Motor neuron (in vitro differentiated cells): Measurements from ENCODE around the gene HEATR5B. TPM values are rescaled to one million over a fixed set of nuclear protein-coding genes. Genes with fewer than 3 reads are reported as not detected.
"Not testable (repeated sequence)": the region's sequence is repeated elsewhere in the genome, so short reads cannot be mapped to it uniquely, and the experiment has no call there.

Experiments
- ATAC-seq, 8 experiments: fragments of 200-7000 bp; cut with Tn5 transposase; replicated peaks in 6 of 8; 2 replicates each; pipeline ENCODE4 v1.8.0; 2021; ENCODE audit warnings: mild to moderate bottlenecking in 8 of 8, moderate library complexity in 8 of 8
- H3K27ac ChIP-seq, 2 donors: fragments of 250-450 bp; sonication (Bioruptor Pico); 2 replicates each; pipeline ENCODE4 v1.9.0; 2021; ENCODE audit warnings: antibody characterized with exemption in 2 of 2, mild to moderate bottlenecking in 2 of 2, moderate library complexity in 1 of 2
- H3K4me1 ChIP-seq, 2 donors: fragments of 250-450 bp; sonication (Bioruptor Pico); replicated peaks in 1 of 2; 2 replicates each; pipeline ENCODE4 v1.6.1; 2021; ENCODE audit warnings: antibody characterized with exemption in 2 of 2, mild to moderate bottlenecking in 2 of 2, moderate library complexity in 1 of 2
- H3K4me3 ChIP-seq, 5 donors: fragments of 250-450 bp; sonication (Bioruptor Pico); 2 replicates each; pipeline ENCODE4 v1.9.0; 2021; ENCODE audit warnings: antibody characterized with exemption in 5 of 5, mild to moderate bottlenecking in 5 of 5, moderate library complexity in 4 of 5
- WGBS, 10 experiments: fragments of 450-650 bp; shearing (Covaris generic); methylation state at CpG; one replicate each; pipeline ENCODE4 v1.0.0; 2022; 5-methylcytosine and 5-hydroxymethylcytosine counted together
- in situ Hi-C, 9 experiments: fragments of 400-800 bp; cut with MboI; loops; one replicate each; pipeline ENCODE4 v1.15.0; 2021; ENCODE audit warnings: low sequenced_read_pairs in 9 of 9, low pct_unique_long_range_greater_than_20kb in 2 of 9; ENCODE audit not compliant: unreplicated experiment in 9 of 9
- total RNA-seq, 8 experiments: library from RNA; unstranded; fragments of 300-600 nt; gene quantifications; 2 replicates each; pipeline versions ENCODE4 v1.2.3 to v1.2.4, GENCODE V29; 2022

Gene HEATR5B
- total RNA-seq, 8 experiments from 2014 or later: 15.6 to 34.6 (median 25.3) TPM

DNA sequence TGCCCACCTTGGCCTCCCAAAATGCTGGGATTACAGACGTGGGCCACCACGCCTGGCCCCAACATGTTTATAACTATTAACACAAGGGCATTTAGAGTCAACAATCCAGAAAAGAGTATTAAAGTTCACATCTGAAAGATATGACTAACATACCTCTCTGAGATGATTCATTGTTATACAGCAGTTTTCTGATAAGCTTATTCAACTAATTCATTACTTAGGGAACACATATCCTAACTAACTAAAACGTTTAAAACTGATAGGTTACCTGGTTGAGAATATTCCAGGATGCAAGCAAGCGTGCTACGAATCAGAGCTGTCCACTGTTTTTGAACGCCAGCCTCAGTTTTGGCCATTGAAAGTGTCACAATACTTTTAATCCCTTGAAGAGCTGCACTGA lies 83.9 kb downstream of the HEATR5B start:
- Histone ChIP-seq H3K4me1 (no peaks in the 10 kb centered on the region), H3K4me3 (no peak overlapping the region), H3K27ac (no peak overlapping the region)
- 80 to 100% (median 90%) methylated on average over 1 to 5 of the region's 6 CpGs; no CpG with 5 or more reads in 3 of the 10 experiments for WGBS, 10 experiments
- no peak for ATAC-seq
- in situ Hi-C loops: no loop called here

DNA sequence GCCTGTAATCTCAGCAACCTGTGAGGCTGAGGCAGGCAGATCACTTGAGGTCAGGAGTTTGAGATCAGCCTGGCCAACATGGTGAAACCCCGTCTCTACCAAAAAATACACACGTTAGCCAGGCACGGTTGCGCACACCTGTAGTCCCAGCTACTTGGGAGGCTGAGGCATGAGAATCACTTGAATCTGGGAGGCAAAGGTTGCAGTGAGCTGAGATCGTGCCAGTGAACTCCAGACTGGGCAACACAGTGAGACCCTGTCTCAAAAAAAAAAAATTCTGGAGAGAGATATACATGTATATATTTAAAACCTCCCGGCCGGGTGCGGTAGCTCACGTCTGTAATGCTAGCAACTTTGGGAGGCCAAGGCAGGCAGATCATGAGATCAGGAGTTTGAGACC lies 84.8 kb downstream of the HEATR5B start:
- H3K27ac ChIP-seq, H3K4me1 ChIP-seq, H3K4me3 ChIP-seq, ATAC-seq, in situ Hi-C loops: not testable (repeated sequence)
- WGBS, 10 experiments: 80 to 100% (median 100%) methylated on average over 1 to 7 of the region's 9 CpGs; no CpG with 5 or more reads in 3 of the 10 experiments

DNA sequence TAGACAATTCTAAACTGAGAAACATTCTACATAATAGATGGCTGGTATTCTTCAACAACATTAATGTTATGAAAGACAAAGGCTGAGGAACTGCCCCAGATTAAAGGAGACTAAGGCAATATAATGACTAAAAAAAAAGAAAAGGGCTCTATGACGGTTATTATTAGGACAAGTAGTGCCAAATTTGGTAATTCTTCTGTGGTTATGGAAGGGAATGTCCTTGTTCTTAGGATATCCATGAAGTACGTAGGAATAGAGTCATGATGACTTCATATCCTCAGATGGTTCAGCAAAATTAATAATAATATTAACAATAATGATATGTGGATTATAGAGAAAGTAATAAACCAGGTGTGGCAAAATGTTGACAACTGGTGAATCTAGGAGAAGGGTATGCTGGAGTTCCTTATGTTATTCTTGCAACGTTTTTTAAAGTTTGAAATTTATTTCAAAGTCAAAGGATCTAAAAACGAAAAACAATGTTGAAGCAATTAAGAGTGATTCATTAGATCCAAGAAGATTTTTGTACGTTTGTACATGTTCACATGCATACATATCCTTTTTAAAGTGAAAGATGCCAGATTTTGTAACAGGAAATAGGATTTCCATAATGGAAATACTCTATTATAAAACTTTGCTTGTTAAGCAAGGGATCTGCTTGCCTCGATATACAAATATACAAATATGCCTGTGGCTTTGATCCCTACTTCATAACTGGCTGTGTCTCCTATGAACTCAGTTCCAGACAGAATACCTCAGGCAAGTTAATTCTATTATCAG lies 90.1 kb downstream of the HEATR5B start:
- no peaks in the 10 kb centered on the region for H3K4me1 ChIP-seq
- peak in 1 of 8 experiments; percentile 21 for ATAC-seq
- H3K27ac ChIP-seq: no peak overlapping the region
- 14 to 94% (median 88%) methylated on average over 3 to 6 of the region's 6 CpGs for WGBS, 10 experiments
- H3K4me3 ChIP-seq: no peak overlapping the region
- in situ Hi-C loops: no loop called here

DNA sequence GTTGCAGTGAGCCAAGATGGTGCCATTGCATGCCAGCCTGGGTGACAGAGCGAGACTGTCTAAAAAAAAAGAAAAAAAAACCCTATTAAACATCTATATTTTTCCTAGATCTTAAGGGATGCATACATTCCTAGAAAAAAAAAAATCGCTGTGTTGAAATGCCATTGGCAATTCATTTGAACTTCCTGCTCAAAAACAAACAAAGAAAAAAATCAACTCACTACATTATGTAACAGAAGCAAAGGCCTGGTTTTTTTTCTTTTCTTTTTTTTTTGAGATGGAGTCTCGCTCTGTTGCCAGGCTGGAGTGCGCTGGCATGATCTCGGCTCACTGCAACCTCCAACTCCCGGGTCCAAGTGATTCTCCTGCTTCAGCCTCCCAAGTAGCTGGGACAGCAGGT lies 96.2 kb downstream of the HEATR5B start:
- 67 to 100% (median 93%) methylated on average over 1 to 5 of the region's 6 CpGs; no CpG with 5 or more reads in 2 of the 10 experiments for WGBS, 10 experiments
- ATAC-seq: no peak
- in situ Hi-C loops: no loop called here
- Histone ChIP-seq H3K27ac (no peak overlapping the region), H3K4me3 (no peak overlapping the region), H3K4me1 (no peaks in the 10 kb centered on the region)

DNA sequence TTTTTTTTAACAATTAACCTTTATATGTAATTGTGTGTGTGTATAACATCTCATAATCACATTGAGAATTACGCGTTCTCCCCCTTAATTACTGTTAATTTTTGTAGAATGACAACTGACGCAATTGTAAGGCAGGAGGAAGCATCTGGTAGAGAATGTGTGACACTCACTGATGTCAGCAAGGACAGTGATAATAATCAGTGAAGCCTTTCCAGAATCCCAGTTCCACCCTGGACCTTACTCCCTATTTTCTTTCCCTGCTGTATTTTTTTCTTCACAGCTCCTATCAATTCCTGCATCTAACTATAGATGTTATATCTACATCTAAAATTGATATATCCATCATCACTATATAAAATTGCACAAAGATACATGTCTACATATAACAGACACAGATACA lies 101.7 kb downstream of the HEATR5B start:
- in situ Hi-C loops: no loop called here
- no peak overlapping the region for H3K4me3 ChIP-seq
- H3K27ac ChIP-seq: no peak overlapping the region
- 66 to 100% (median 93%) methylated on average over 2 to 3 of the region's 3 CpGs; no CpG with 5 or more reads in 1 of the 10 experiments for WGBS, 10 experiments
- no peak for ATAC-seq
- H3K4me1 ChIP-seq: no peaks in the 10 kb centered on the region

DNA sequence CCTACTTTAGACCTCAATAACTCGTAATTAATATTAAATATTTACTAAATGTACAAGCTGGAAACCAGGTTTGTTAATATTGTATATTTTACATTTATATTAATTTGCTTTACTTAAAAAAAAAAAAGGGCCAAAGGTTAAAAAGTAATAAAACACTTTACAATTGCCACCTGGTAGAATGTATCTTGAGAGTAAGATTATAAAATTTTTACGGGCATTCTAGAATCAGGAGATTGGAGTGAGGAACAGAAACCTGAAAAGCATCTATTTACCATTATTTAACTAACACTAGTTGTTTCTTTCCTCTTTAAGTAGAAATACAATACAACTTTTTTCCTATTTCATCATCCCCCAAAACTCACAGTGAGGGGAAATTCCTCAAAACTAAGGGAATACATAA lies 102.3 kb downstream of the HEATR5B start:
- 80 to 100% (median 92%) methylated on average over 1 to 2 of the region's 2 CpGs; no CpG with 5 or more reads in 1 of the 10 experiments for WGBS, 10 experiments
- H3K27ac ChIP-seq: no peak overlapping the region
- no peak for ATAC-seq
- in situ Hi-C loops: no loop called here
- no peaks in the 10 kb centered on the region for H3K4me1 ChIP-seq
- no peak overlapping the region for H3K4me3 ChIP-seq

DNA sequence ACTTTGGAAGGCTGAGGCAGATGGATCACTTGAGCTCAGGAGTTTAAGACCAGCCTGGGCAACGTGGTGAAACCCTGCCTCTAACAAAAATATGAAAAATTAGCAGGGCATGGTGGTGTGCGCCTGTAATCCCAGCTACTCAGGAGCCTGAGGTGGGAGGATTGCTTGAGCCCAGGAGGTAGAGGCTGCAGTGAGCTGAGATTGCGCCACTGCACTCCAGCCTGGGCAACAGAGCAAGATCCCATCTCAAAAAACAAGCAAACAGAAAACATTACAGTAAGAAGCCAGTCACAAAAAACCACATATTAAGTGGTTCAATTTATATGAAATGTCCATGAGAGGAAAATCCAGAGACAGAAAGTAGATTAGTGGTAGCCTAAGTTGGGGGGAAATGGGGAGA lies 105.2 kb downstream of the HEATR5B start:
- H3K27ac ChIP-seq, H3K4me3 ChIP-seq, in situ Hi-C loops, H3K4me1 ChIP-seq, ATAC-seq: not testable (repeated sequence)
- WGBS, 10 experiments: 80 to 100% (median 95%) methylated on average over 1 to 3 of the region's 3 CpGs; no CpG with 5 or more reads in 2 of the 10 experiments

DNA sequence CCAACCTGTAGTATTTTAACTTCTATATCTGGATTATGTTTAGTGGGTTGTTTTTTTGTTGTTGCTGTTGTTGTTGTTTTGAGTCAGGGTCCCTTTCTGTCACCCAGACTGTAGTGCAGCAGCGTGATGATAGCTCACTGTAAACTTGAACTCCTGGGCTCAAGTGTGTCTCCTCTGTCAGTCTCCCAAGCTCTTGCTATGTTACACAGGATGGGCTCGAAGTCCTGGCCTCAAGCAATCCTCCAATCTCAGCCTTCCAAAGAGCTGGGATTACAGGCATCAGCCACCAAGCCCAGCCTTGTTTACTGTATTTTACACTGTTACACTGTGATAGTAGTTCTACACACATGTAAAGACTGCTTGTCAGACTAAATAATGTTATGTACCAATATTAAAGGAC lies 108.1 kb downstream of the HEATR5B start:
- WGBS, 10 experiments: 40 to 100% (median 86%) methylated on average over 1 to 2 of the region's 2 CpGs; no CpG with 5 or more reads in 2 of the 10 experiments
- in situ Hi-C loops: no loop called here
- Histone ChIP-seq H3K4me1 (no peaks in the 10 kb centered on the region), H3K27ac (no peak overlapping the region), H3K4me3 (no peak overlapping the region)
- ATAC-seq: no peak

DNA sequence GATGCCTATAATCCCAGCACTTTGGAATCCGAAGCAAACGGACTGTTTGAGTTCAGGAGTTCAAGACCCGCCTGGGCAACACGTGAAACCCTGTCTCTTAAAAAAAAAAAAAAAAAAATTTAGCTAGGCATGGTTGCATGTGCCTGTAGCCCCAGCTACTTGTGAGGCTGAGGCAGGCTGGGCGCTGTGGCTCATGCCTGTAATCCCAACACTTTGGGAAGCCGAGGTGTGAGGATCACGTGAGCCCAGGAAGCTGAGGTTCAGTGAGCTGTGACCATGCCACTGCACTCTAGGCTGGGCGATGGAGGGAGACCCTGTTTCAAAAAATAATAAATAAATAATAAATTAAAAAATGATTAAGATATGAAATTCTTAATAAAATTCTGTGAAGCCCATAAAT lies 108.9 kb downstream of the HEATR5B start:
- Histone ChIP-seq H3K4me1 (no peaks in the 10 kb centered on the region), H3K27ac (no peak overlapping the region), H3K4me3 (no peak overlapping the region)
- in situ Hi-C loops: no loop called here
- WGBS, 10 experiments: 60 to 96% (median 83%) methylated on average over 1 to 8 of the region's 8 CpGs; no CpG with 5 or more reads in 1 of the 10 experiments
- no peak for ATAC-seq

DNA sequence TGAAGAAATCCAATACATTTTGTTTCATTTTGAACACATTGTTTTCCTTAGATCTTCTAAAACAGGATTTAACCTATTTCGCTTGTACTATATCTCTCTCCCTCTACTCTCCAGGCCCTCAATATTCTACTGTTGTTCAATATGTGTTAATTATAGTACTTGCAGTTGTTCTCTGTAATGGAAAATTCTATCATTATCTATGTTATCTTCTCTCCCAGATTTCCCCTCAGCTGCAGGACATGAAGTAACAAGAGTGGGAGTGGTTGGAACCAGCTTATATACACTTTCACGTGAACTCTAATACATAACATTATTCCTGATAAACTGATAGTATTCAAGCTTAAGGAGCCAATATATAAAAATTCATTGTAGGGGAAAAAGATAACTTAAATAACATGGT lies 110.9 kb downstream of the HEATR5B start:
- no peaks in the 10 kb centered on the region for H3K4me1 ChIP-seq
- in situ Hi-C loops: no loop called here
- no peak overlapping the region for H3K4me3 ChIP-seq
- 68 to 100% (median 89%) methylated on average over 1 to 2 of the region's 2 CpGs; no CpG with 5 or more reads in 1 of the 10 experiments for WGBS, 10 experiments
- ATAC-seq: no peak
- no peak overlapping the region for H3K27ac ChIP-seq

DNA sequence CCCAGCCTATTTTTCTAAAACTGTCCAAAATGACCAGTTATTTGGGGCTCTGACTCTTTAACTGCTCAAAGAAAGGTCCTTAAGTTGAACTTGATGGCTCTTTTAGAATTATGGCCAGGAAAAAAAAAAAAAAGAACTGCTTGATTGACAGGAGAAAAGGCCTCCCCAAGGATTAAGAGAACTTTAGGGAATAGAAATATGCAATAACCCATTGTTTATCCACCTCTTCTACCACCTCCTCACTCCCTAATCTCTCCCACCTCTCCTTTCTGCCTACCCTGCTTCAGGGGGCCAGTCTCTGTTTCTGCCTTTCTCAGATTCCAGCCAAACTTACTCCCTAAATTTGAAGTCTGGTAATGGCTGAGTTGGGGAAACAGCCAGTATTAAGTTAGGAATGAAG lies 112.2 kb downstream of the HEATR5B start:
- H3K4me1 ChIP-seq: no peaks in the 10 kb centered on the region
- no peak overlapping the region for H3K4me3 ChIP-seq
- H3K27ac ChIP-seq: no peak overlapping the region
- in situ Hi-C loops: no loop called here
- ATAC-seq: no peak

DNA sequence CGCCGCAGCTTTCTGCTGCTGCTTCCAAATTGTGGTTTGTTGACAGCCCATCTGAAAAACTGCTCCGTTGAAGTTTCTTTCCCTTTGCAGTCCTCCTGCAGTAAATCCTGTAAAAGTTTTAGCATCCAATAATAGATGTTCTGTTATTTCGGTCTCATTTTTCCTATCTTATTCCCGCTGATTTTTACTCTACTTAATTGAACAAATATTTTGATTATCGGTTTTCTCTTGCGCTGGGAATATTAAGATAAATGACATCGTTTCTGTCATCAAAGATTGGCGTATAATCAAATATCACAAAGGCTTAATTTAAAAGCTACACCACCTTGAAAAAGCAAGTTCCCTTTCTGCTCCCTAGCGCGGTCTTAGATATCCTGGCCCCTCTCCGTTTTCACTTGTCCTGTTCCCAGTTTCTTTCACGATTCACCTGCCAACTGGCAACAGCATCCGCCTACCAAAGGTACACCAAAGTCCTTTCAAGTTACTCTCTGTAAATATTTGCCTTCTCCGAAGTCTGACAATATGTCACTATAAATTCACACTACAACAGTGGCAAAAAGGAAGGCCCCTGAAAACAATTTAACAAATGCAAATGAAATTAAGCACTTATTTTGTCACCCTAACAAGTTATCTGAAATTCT lies 116.8 kb downstream of the HEATR5B start:
- Histone ChIP-seq H3K4me1 (peaks cover 0 to 5% of the 10 kb centered on the region in 2 donors), H3K4me3 (peak overlapping the region; percentile 71 to 97 (median 87)), H3K27ac (no peak overlapping the region)
- in situ Hi-C loops: no loop called here
- WGBS, 10 experiments: 21 to 68% (median 42%) methylated on average over 2 to 14 of the region's 15 CpGs
- ATAC-seq: no peak

DNA sequence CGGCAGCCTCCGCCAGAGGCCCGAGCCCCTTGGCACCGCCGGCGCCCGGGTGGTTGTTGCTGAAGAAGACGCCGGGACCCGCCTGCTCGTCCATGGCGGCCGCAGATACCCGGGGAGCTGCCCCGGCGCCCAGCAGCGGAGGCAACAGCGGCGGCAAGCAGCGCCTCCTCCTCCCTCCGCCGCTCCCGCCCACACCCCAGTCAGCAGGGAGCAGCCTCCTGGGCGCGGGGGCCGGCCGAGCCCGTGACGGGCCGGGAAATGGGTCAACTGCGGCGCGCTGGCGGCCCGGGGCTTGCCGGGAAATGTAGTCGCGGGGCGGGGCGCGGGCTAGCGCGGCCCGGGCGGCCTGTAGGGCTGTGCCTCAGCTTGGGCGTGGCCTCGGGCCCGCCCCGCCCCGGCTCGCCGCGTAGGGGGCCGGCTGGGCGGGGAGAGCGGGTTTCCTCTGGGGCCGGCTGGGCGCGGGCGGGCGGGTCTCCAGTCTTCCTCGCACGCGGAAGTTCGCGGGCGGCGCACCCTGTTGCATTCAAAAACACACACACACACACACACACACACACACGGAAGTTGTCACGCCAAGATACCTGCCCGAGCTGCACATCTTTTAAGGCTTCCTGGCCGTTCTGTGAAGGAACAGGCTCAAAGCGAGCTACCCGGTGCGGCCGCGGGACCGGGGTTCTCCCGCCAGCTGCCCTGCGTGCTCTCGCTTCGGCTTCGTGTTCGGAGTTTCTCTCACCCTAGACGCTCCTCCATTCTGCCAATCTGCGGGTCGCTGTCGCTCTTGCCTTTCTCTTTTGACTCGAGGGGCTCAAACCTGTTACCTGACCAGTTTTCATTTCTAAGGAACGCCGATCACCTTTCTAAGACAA lies 117.6 kb downstream of the HEATR5B start, which contains the start of gene STRN:
STRN (minus strand) TSS at position 167 of the 866 bp plus-strand sequence; CDS start at position 94, 73 bp downstream.
- peak within 1 kb of the TSS; percentile 60 to 76 for H3K27ac ChIP-seq
- peak; percentile 89 to 97 (median 96) for ATAC-seq
- WGBS, 10 experiments: 0 to 10% (median 0%) methylated on average over 1 to 11 of the region's 91 CpGs; no CpG with 5 or more reads in 3 of the 10 experiments
- in situ Hi-C loops: no loop called here
- H3K4me3 ChIP-seq: peak within 1 kb of the TSS; percentile 71 to 97 (median 87)
- peaks cover 0 to 5% of the 10 kb centered on the region in 2 donors for H3K4me1 ChIP-seq
